CD4-positive, alpha-beta T cell (primary cell): Measurements from ENCODE around the gene SCN8A. TPM values are rescaled to one million over a fixed set of nuclear protein-coding genes. Genes with fewer than 3 reads are reported as not detected.

Source experiments
- ATAC-seq: fragments of 200-7000 bp; cut with Tn5 transposase; one replicate; pipeline ENCODE4 v1.10.0; 2022; ENCODE audit warnings: mild to moderate bottlenecking; ENCODE audit not compliant: poor library complexity
- CTCF ChIA-PET: fragments of 350-600 bp; sonication (Branson Sonifier 250); formaldehyde crosslinking; loops from one replicate; lab custom pipeline; 2021; ENCODE audit warnings: antibody characterized with exemption, inconsistent platforms; lab: Charles Lee
- POLR2A ChIA-PET: fragments of 350-600 bp; sonication (Branson Sonifier 250); formaldehyde crosslinking; loops from one replicate; lab custom pipeline; 2021; ENCODE audit warnings: antibody characterized with exemption, inconsistent platforms; lab: Charles Lee
- DNase-seq, 14 experiments: peaks; one replicate each; pipeline ENCODE4 v3.0.0-alpha.2; 2013 to 2020; ENCODE audit warnings: mixed read lengths in 2 of 14
- H3K27ac ChIP-seq, 2 donors: one replicate each; pipeline versions ENCODE4 v1.5.1 to v1.7.0; 2013; ENCODE audit warnings: low read length in 2 of 2, low read depth in 1 of 2, mild to moderate bottlenecking in 1 of 2
- H3K27me3 ChIP-seq, 2 experiments: 1 replicate in 1 of 2; 2 replicates in 1 of 2; pipeline versions ENCODE4 v1.6.1 to v1.7.0; 2013; ENCODE audit warnings: low read length in 2 of 2, control low read depth in 1 of 2, mild to moderate bottlenecking in 1 of 2, moderate library complexity in 1 of 2; ENCODE audit not compliant: insufficient read depth in 2 of 2, control insufficient read depth in 1 of 2
- H3K36me3 ChIP-seq: one replicate; pipeline ENCODE4 v1.6.1; 2013; ENCODE audit warnings: low read length, control low read depth; ENCODE audit not compliant: insufficient read depth
- H3K4me1 ChIP-seq: one replicate; pipeline ENCODE4 v1.6.1; 2013; ENCODE audit warnings: low read length, control low read depth; ENCODE audit not compliant: insufficient read depth
- H3K4me3 ChIP-seq: one replicate; pipeline ENCODE4 v1.5.1; 2013; ENCODE audit warnings: mild to moderate bottlenecking, low read length, moderate library complexity
- H3K9me3 ChIP-seq, 2 experiments: 1 replicate in 1 of 2; 2 replicates in 1 of 2; pipeline versions ENCODE4 v1.6.1 to v1.7.0; 2013; ENCODE audit warnings: low read length in 2 of 2, mild to moderate bottlenecking in 2 of 2, control low read depth in 1 of 2, moderate library complexity in 1 of 2; ENCODE audit not compliant: control insufficient read depth in 1 of 2, insufficient read depth in 1 of 2
- H3K27ac Mint-ChIP-seq: one replicate; pipeline ENCODE4 v1.8.0; 2020; ENCODE audit warnings: mixed read lengths
- H3K27me3 Mint-ChIP-seq: one replicate; pipeline ENCODE4 v1.8.0; 2021; ENCODE audit warnings: mixed read lengths
- H3K36me3 Mint-ChIP-seq: one replicate; pipeline ENCODE4 v1.8.0; 2021; ENCODE audit warnings: low read depth, mixed read lengths
- H3K4me1 Mint-ChIP-seq: one replicate; pipeline ENCODE4 v1.8.0; 2021; ENCODE audit warnings: low read depth, mixed read lengths
- H3K4me3 Mint-ChIP-seq: one replicate; pipeline ENCODE4 v1.8.0; 2020; ENCODE audit warnings: mild to moderate bottlenecking, mixed read lengths
- H3K9me3 Mint-ChIP-seq: one replicate; pipeline ENCODE4 v1.8.0; 2020; ENCODE audit warnings: mixed read lengths
- CTCF ChIP-seq: fragments of 200-600 bp; IDR thresholded peaks from one replicate; pipeline ENCODE4 v1.8.0; 2022; ENCODE audit warnings: antibody characterized with exemption, mild to moderate bottlenecking
- intact Hi-C, 2 experiments: fragments of 100-400 bp; cut with DNase I in 1 of 2; cut with micrococcal nuclease in 1 of 2; formaldehyde crosslinking; loops; one replicate each; pipeline versions ENCODE4 v1.15.1 to v1.9.0; 2023 to 2025; cut with DNase I, micrococcal nuclease
- total RNA-seq, 174 experiments: library from RNA in 2 of 174; stranded (reverse) in 2 of 174; gene quantifications; one replicate each; pipeline ENCODE4 v1.2.3 and lab custom pipeline; 2021 to 2026

SCN8A gene
- total RNA-seq, 2 experiments from 2014 or later: 0.14 to 0.36 TPM

GRCh38 chr12:51593539-51593938, 2.5 kb downstream of the SCN8A start:
- Histone ChIP-seq H3K4me1 (peaks cover 16% of the 10 kb centered on the region), H3K27ac (no peak overlapping the region), H3K4me3 (no peak overlapping the region), H3K27me3 (peaks cover 38 to 44% of the 10 kb centered on the region in 2 experiments), H3K9me3 (no peaks in the 10 kb centered on the region), H3K36me3 (no peaks in the 10 kb centered on the region)
- H3K9me3 Mint-ChIP-seq: no peaks in the 10 kb centered on the region
- peaks cover 70% of the 10 kb centered on the region for H3K27me3 Mint-ChIP-seq
- TF ChIP-seq CTCF: no peak
- no peak overlapping the region for H3K27ac Mint-ChIP-seq
- H3K4me3 Mint-ChIP-seq: peak overlapping the region; percentile 8
- peaks cover 23% of the 10 kb centered on the region for H3K4me1 Mint-ChIP-seq
- intact Hi-C loops: loop anchor here in 1 of 2 experiments (5.0 kb wide), 1 partner anchor 359 kb away; the partner anchor contains the start of gene ACVR1B
- CTCF ChIA-PET: interaction anchor here (1.3 kb wide), 1 partner anchor 121 kb away, joined by 3 read pairs; no protein-coding TSS in a partner anchor
- ATAC-seq: no peak
- POLR2A ChIA-PET: no interaction called here
- peak in 8 of 14 experiments; percentile 6 to 61 (median 9) for DNase-seq
- no peaks in the 10 kb centered on the region for H3K36me3 Mint-ChIP-seq

GRCh38 chr12:51598156-51598555, 7.1 kb downstream of the SCN8A start:
- Histone ChIP-seq H3K27ac (no peak overlapping the region), H3K4me3 (no peak overlapping the region), H3K9me3 (no peaks in the 10 kb centered on the region), H3K27me3 (peaks cover 10 to 20% of the 10 kb centered on the region in 2 experiments), H3K36me3 (no peaks in the 10 kb centered on the region), H3K4me1 (no peaks in the 10 kb centered on the region)
- DNase-seq: no peak
- no peak for TF ChIP-seq CTCF
- peaks cover 47% of the 10 kb centered on the region for H3K27me3 Mint-ChIP-seq
- no peak overlapping the region for H3K4me3 Mint-ChIP-seq
- intact Hi-C loops: no loop called here
- CTCF ChIA-PET: no interaction called here
- H3K4me1 Mint-ChIP-seq: no peaks in the 10 kb centered on the region
- no peaks in the 10 kb centered on the region for H3K36me3 Mint-ChIP-seq
- H3K9me3 Mint-ChIP-seq: no peaks in the 10 kb centered on the region
- POLR2A ChIA-PET: no interaction called here
- no peak for ATAC-seq
- H3K27ac Mint-ChIP-seq: no peak overlapping the region

GRCh38 chr12:51600721-51601120, 9.7 kb downstream of the SCN8A start:
- H3K27me3 Mint-ChIP-seq: peaks cover 31% of the 10 kb centered on the region
- intact Hi-C loops: no loop called here
- no peak overlapping the region for H3K4me3 Mint-ChIP-seq
- Histone ChIP-seq H3K4me1 (no peaks in the 10 kb centered on the region), H3K27me3 (peaks cover 9% of the 10 kb centered on the region in 2 experiments), H3K36me3 (no peaks in the 10 kb centered on the region), H3K9me3 (no peaks in the 10 kb centered on the region), H3K27ac (no peak overlapping the region), H3K4me3 (no peak overlapping the region)
- H3K27ac Mint-ChIP-seq: no peak overlapping the region
- POLR2A ChIA-PET: no interaction called here
- H3K36me3 Mint-ChIP-seq: no peaks in the 10 kb centered on the region
- no peaks in the 10 kb centered on the region for H3K9me3 Mint-ChIP-seq
- no peak for TF ChIP-seq CTCF
- H3K4me1 Mint-ChIP-seq: no peaks in the 10 kb centered on the region
- CTCF ChIA-PET: no interaction called here
- DNase-seq: no peak
- ATAC-seq: no peak
